K562 (cell line): ENCODE measurements around the gene RHOV. TPM values are rescaled to one million over a fixed set of nuclear protein-coding genes. Genes with fewer than 3 reads are reported as not detected.

ENCODE experiments used
- CHD2 ChIP-seq: IDR thresholded peaks from 2 replicates; pipeline ENCODE4 v1.6.1; 2011; ENCODE audit warnings: low read depth, low read length
- FOSL1 ChIP-seq: fragments of 200-800 bp; sonication (Bioruptor generic); conservative IDR thresholded peaks from 2 replicates; pipeline ENCODE4 v1.6.1; 2016; ENCODE audit warnings: missing genetic modification characterization, missing compliant biosample characterization
- HDAC2 ChIP-seq: fragments of 450-650 bp; IDR thresholded peaks from 2 replicates; pipeline ENCODE4 v1.6.1; 2016; ENCODE audit warnings: mild to moderate bottlenecking
- NEUROD1 ChIP-seq: fragments of 150-350 bp; IDR thresholded peaks from 2 replicates; pipeline ENCODE4 v1.6.1; 2014; ENCODE audit warnings: borderline replicate concordance, low read length, low read depth; ENCODE audit not compliant: partially characterized antibody
- NR2F6 ChIP-seq: fragments of 450-650 bp; formaldehyde crosslinking; IDR thresholded peaks from 2 replicates; pipeline ENCODE4 v1.4.0; 2020; ENCODE audit warnings: mild to moderate bottlenecking
- ZBTB7A ChIP-seq: IDR thresholded peaks from 2 replicates; pipeline ENCODE4 v1.6.1; 2011; ENCODE audit warnings: low read depth, mild to moderate bottlenecking, low read length, moderate library complexity, borderline replicate concordance; ENCODE audit not compliant: control insufficient read depth
- ZNF174 ChIP-seq: fragments of 250-450 bp; sonication (Bioruptor Pico); IDR thresholded peaks from 2 replicates; pipeline ENCODE4 v1.4.0; 2020; ENCODE audit warnings: mild to moderate bottlenecking
- ZNF175 ChIP-seq: fragments of 200-800 bp; sonication (Bioruptor generic); IDR thresholded peaks from 2 replicates; pipeline ENCODE4 v1.6.1; 2016; ENCODE audit warnings: low read depth, mild to moderate bottlenecking, missing genetic modification characterization, missing compliant biosample characterization
- ZNF583 ChIP-seq: fragments of 250-450 bp; sonication (Bioruptor Pico); IDR thresholded peaks from 2 replicates; pipeline ENCODE4 v1.4.0; 2020
- ZZZ3 ChIP-seq: fragments of 450-650 bp; IDR thresholded peaks from 2 replicates; pipeline ENCODE4 v1.6.1; 2016; ENCODE audit warnings: antibody characterized with exemption, mild to moderate bottlenecking, moderate library complexity
- polyA plus RNA-seq, 8 experiments: library from polyadenylated mRNA; depleted of rRNA in 4 of 8; stranded (reverse) in 5 of 8; unstranded in 3 of 8; fragments of >200 nt; fragmentation: Nextera tagmentation in 2 of 8; fragmentation: Illumina TruSeq in 1 of 8; extraction: Ambion mirVana in 2 of 8; extraction: Trizol in 1 of 8; gene quantifications; 2 replicates each; pipeline versions ENCODE4 v1.2.1 to v1.2.3, GENCODE V29; 2011 to 2014; ENCODE audit warnings: inconsistent platforms in 1 of 8, missing spikeins in 1 of 8
- total RNA-seq, 7 experiments: library from RNA; depleted of rRNA in 6 of 7; stranded (reverse); fragments of >200 nt in 6 of 7; fragmentation: Illumina TruSeq in 2 of 7; extraction: Trizol in 2 of 7; gene quantifications; 2 replicates each; pipeline versions ENCODE4 v1.2.1 to v1.2.3, GENCODE V29; 2011 to 2021; ENCODE audit warnings: low replicate concordance in 1 of 7
- TF ChIP-seq, protein P1 (sequence below), 2 experiments: fragments of 150-350 bp in 1 of 2; IDR thresholded peaks; 2 replicates each; pipeline ENCODE4 v1.6.1; 2012 to 2016; ENCODE audit warnings: low read depth in 2 of 2, low read length in 2 of 2, mild to moderate bottlenecking in 1 of 2, moderate library complexity in 1 of 2
- TF ChIP-seq, protein P2 (sequence below): fragments of 450-650 bp; IDR thresholded peaks from 2 replicates; pipeline ENCODE4 v1.6.1; 2016; ENCODE audit warnings: missing biosample characterization, missing genetic modification characterization
- TF ChIP-seq, protein P3 (sequence below): fragments of 200-800 bp; sonication (Bioruptor generic); IDR thresholded peaks from 2 replicates; pipeline ENCODE4 v1.6.1; 2017; ENCODE audit warnings: missing genetic modification characterization, missing compliant biosample characterization
- TF ChIP-seq, protein P4 (sequence below): fragments of 250-450 bp; sonication (Bioruptor Pico); IDR thresholded peaks from 2 replicates; pipeline ENCODE4 v1.9.0; 2021; ENCODE audit warnings: mild to moderate bottlenecking, inconsistent platforms
- TF ChIP-seq, protein P5 (sequence below): fragments of 450-650 bp; formaldehyde crosslinking; IDR thresholded peaks from 2 replicates; pipeline ENCODE4 v1.4.0; 2020; ENCODE audit warnings: mild to moderate bottlenecking, moderate library complexity

The RHOV gene
- total and polyA plus RNA-seq, 9 of the 15 experiments (the other 6 are each of a cell fraction or from before 2014, with no cell fraction given): 0.08 to 2.0 (median 1.1) TPM

DNA sequence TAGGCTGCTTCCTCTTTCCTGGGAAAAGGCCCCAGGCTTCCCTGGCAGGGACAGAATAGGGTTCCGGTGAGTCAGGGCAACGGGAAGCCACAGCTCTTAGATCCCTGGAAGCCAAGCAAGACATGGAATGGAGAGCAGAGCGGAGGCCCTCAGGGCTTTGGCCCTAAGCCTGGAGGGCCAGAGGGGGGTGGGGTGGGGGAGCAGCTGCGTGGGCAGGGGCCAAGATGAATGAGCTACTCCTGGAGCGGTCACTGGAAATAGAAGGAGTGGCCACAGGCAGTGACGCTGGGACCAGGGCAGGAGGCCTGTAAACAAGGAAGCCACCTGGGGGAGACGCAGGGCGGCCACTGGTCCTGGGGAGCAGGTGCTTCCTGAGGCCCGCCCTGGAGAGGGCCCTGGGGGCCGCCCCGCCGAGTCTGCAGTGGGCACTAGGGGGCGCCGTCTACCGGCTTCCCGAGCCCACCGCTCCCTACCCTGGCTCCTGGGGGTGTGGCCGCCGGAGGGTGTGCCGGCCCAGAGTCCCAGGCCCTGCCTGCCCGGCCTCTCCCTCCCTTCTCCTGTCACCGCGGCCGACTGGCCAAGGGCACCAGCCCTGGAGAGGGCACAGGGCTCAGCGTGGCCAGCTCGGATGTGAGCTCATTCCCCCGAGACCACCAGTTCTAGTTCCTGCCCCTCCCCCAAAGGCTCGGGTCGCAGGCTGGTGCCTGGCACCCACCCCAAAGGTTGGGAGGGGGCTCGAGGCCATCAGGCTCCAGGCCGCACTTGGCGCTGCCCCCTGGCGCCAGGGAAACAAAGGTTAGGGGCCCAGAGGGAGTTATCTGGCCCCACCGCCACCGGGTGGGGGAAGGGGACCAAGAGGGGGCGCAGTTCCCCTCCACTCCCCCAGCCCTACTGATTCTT lies 32.3 kb upstream of the RHOV start (continued):
- TF ChIP-seq, protein P1, sequence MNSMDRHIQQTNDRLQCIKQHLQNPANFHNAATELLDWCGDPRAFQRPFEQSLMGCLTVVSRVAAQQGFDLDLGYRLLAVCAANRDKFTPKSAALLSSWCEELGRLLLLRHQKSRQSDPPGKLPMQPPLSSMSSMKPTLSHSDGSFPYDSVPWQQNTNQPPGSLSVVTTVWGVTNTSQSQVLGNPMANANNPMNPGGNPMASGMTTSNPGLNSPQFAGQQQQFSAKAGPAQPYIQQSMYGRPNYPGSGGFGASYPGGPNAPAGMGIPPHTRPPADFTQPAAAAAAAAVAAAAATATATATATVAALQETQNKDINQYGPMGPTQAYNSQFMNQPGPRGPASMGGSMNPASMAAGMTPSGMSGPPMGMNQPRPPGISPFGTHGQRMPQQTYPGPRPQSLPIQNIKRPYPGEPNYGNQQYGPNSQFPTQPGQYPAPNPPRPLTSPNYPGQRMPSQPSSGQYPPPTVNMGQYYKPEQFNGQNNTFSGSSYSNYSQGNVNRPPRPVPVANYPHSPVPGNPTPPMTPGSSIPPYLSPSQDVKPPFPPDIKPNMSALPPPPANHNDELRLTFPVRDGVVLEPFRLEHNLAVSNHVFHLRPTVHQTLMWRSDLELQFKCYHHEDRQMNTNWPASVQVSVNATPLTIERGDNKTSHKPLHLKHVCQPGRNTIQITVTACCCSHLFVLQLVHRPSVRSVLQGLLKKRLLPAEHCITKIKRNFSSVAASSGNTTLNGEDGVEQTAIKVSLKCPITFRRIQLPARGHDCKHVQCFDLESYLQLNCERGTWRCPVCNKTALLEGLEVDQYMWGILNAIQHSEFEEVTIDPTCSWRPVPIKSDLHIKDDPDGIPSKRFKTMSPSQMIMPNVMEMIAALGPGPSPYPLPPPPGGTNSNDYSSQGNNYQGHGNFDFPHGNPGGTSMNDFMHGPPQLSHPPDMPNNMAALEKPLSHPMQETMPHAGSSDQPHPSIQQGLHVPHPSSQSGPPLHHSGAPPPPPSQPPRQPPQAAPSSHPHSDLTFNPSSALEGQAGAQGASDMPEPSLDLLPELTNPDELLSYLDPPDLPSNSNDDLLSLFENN (IDR thresholded peaks at IDR 0.05; ENCODE audit: low read depth in 2 of 2, low read length in 2 of 2): no peak
- TF ChIP-seq CHD2 (no peak), FOSL1 (tag) (peak; percentile 9; the same call in 1 of the 2 replicates), NR2F6 (no peak), ZNF175 (CRISPR knock-in tag) (no peak), NEUROD1 (peak; percentile 38), ZNF174 (no peak), ZNF583 (CRISPR knock-in tag) (no peak), HDAC2 (0 out of 2 replicates have a peak, but pooled peaks have one; percentile 16), ZBTB7A (peak; percentile 73), ZZZ3 (no peak)
- TF ChIP-seq, protein P2, sequence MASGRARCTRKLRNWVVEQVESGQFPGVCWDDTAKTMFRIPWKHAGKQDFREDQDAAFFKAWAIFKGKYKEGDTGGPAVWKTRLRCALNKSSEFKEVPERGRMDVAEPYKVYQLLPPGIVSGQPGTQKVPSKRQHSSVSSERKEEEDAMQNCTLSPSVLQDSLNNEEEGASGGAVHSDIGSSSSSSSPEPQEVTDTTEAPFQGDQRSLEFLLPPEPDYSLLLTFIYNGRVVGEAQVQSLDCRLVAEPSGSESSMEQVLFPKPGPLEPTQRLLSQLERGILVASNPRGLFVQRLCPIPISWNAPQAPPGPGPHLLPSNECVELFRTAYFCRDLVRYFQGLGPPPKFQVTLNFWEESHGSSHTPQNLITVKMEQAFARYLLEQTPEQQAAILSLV: no peak
- TF ChIP-seq, protein P3, sequence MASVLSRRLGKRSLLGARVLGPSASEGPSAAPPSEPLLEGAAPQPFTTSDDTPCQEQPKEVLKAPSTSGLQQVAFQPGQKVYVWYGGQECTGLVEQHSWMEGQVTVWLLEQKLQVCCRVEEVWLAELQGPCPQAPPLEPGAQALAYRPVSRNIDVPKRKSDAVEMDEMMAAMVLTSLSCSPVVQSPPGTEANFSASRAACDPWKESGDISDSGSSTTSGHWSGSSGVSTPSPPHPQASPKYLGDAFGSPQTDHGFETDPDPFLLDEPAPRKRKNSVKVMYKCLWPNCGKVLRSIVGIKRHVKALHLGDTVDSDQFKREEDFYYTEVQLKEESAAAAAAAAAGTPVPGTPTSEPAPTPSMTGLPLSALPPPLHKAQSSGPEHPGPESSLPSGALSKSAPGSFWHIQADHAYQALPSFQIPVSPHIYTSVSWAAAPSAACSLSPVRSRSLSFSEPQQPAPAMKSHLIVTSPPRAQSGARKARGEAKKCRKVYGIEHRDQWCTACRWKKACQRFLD (CRISPR knock-in tag): no peak
- TF ChIP-seq, protein P4, sequence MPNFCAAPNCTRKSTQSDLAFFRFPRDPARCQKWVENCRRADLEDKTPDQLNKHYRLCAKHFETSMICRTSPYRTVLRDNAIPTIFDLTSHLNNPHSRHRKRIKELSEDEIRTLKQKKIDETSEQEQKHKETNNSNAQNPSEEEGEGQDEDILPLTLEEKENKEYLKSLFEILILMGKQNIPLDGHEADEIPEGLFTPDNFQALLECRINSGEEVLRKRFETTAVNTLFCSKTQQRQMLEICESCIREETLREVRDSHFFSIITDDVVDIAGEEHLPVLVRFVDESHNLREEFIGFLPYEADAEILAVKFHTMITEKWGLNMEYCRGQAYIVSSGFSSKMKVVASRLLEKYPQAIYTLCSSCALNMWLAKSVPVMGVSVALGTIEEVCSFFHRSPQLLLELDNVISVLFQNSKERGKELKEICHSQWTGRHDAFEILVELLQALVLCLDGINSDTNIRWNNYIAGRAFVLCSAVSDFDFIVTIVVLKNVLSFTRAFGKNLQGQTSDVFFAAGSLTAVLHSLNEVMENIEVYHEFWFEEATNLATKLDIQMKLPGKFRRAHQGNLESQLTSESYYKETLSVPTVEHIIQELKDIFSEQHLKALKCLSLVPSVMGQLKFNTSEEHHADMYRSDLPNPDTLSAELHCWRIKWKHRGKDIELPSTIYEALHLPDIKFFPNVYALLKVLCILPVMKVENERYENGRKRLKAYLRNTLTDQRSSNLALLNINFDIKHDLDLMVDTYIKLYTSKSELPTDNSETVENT (CRISPR knock-in tag): no peak
- TF ChIP-seq, protein P5, sequence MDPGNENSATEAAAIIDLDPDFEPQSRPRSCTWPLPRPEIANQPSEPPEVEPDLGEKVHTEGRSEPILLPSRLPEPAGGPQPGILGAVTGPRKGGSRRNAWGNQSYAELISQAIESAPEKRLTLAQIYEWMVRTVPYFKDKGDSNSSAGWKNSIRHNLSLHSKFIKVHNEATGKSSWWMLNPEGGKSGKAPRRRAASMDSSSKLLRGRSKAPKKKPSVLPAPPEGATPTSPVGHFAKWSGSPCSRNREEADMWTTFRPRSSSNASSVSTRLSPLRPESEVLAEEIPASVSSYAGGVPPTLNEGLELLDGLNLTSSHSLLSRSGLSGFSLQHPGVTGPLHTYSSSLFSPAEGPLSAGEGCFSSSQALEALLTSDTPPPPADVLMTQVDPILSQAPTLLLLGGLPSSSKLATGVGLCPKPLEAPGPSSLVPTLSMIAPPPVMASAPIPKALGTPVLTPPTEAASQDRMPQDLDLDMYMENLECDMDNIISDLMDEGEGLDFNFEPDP (CRISPR knock-in tag): no peak
